Limb (tissue), 2 donors: ENCODE data around the gene ARHGAP1.
"Not testable (repeated sequence)": the region's sequence is repeated elsewhere in the genome, so short reads cannot be mapped to it uniquely, and the experiment has no call there.

ENCODE experiments used
- DNase-seq, 2 donors: peaks; one replicate each; pipeline ENCODE4 v3.0.0-alpha.2; 2016; ENCODE audit errors: extremely low spot score in 2 of 2

ARHGAP1 gene

DNA sequence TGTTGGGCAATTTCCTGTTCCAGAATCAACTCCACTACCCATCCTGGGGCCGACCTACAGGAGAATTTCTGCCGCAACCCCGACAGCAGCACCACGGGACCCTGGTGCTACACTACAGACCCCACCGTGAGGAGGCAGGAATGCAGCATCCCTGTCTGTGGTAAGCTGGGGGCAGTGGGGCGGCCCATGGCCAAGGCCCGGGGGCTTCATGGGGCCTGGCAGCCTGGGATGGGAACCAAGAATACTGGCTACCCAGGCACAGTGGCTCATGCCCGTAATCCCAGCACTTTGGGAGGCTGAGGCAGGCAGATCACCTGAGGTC is 22.9 kb upstream of the ARHGAP1 start:
- no peak for DNase-seq

DNA sequence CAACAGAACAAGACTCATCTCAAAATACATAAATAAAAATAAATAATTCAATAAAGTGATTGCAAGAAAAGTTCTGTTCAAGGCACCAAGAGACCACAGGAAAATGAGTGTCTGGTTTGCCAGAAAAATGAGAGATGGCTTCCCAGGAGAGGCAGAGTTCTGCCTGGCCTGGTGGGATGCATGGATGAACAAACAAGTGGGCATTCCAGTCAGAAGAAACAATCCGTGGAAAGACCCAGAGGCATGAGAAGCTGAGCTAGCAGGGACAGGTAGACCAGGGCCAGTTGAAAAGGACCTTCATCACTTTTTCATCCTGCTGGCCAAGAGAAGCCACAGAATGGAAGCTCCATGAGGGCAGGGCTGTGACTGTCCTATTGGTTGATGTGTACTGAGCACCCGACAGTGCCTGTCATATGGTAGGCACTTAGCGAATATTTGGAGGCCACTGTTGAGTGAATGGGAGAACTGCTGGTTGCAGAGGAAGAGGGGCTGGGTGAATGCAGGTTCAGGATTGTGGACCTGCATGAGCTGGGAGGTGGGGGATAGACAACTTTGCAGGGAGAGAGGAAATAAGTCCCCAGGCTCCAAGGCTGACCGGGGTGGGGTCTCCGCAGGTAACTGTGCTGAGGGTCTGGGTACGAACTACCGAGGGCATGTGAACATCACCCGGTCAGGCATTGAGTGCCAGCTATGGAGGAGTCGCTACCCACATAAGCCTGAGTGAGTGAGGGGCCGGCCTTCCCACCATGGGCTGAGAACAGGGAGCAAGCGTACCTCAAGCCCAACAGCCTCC is 22.3 kb upstream of the ARHGAP1 start:
- no peak for DNase-seq

DNA sequence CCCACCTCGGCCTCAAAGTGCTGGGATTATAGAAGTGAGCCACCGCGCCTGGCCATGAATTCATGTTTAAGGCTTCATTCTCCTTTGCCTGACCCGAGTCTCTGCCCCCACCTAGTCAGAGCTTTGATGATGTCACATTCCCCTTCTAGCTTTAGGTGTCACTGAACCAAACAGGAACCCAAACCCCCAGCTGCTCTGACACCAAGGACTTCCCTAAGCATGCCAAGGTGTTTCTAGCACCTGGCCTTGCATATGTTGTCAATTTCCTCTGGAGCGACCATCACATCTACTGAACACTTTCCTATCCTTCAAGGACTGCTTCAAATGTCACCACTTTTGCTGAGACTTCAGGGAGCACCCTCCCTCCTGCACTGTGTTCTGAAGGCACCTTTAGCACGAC is 20.9 kb upstream of the ARHGAP1 start:
- no peak for DNase-seq

DNA sequence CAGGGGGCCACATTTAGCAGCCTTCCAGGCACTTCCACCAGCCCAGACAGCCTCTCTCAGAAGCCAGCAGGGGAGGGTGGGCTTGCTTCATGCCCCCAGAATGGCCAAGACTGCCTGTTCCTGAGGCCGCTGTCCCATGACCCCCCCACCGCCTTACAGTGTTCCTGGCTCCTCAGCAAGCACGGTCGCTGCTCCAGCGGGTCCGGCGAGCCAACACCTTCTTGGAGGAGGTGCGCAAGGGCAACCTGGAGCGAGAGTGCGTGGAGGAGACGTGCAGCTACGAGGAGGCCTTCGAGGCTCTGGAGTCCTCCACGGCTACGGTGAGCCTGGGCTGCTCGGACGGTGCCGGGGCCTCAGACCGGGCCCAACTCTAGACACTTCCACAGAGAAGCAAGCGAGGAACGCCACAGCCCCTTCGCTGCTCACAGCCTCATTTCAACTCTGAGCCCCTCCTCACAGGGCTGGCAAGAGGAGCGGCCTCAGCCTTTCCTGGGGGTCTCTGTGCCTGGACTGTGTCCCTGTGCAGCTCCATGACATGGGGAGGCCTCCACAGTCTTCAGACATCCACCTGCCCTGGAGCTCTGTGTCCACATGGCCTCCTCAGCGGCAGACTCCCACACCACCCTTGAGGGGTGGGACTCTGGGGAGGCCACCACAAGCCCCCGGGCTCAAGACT is 19.3 kb upstream of the ARHGAP1 start:
- DNase-seq, result no peak

DNA sequence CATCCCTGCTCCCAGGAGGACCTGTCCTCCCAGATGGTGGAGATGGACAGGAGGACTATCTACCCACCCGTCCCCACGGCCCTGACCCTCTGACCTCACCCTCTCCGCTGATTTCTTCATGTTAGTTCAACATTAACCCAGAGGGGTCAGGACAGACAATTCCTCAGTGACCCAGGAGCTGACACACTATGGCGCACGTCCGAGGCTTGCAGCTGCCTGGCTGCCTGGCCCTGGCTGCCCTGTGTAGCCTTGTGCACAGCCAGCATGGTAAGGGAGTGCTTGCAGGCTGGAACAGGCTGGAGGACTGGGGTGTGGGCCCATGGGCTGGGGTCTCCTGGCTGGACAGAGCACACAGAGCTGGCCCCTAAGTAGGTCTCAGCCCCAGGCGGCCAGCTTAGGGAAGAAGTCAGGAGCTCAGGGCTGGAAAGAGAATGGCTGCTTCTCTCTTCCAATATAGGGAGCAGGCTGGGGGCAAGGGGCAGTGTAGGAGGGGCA is 18.7 kb upstream of the ARHGAP1 start, which contains the start of gene F2:
Gene F2 (plus strand): TSS at position 166 of the 495 bp plus-strand sequence. CDS start 23 bp downstream, at position 189.
- DNase-seq, result no peak

DNA sequence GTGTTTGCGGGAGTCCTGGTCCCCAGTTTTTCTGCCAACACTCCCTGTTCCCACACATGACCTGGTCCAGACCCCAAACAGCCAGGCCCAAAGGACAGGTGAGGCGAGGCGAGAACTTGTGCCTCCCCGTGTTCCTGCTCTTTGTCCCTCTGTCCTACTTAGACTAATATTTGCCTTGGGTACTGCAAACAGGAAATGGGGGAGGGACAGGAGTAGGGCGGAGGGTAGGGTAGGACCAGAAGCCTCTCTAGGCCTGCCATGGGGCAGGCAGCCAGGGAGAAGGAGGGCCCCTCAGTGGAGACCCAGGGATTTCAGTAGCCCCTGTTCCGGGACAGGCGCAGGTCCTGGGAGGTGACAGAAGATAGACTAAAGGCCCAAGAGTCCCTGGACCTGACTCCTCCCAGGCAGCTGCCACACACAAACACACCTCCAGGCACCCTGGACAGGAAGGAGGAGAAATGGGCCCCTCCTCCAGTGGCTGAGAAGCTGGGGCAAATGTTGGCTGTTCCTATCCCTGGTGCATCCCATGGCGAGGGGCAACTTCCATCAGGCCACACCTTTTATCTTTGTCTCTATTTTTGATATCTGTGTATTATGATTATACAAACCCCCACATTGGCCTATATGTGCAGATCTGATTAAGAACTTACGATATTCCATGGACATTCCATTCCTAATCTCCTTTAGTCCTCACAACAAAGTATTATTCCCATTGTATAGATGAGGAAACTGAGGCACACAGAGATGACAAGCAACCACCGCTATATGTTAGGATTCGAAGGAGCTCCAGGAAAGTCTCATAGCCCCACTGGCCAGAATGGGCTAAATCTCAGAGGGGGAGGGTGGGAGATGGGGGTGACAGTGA is 18.0 kb upstream of the ARHGAP1 start:
- DNase-seq, result no peak

DNA sequence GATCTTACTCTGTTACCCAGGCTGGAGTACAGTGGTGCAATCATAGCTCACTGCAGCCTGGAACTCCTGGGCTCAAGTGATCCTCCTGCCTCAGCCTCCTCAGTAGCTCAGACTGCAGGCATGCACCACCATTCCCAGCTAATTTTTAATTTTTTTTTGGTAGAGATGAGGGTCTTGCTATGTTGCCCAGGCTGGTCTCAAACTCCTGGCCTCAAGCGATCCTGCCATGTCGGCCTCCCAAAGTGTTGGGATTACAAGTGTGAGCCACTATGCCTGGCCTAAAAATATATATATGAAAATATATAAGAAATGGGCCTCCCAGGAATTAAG is 17.4 kb upstream of the ARHGAP1 start:
- DNase-seq, result not testable (repeated sequence)

DNA sequence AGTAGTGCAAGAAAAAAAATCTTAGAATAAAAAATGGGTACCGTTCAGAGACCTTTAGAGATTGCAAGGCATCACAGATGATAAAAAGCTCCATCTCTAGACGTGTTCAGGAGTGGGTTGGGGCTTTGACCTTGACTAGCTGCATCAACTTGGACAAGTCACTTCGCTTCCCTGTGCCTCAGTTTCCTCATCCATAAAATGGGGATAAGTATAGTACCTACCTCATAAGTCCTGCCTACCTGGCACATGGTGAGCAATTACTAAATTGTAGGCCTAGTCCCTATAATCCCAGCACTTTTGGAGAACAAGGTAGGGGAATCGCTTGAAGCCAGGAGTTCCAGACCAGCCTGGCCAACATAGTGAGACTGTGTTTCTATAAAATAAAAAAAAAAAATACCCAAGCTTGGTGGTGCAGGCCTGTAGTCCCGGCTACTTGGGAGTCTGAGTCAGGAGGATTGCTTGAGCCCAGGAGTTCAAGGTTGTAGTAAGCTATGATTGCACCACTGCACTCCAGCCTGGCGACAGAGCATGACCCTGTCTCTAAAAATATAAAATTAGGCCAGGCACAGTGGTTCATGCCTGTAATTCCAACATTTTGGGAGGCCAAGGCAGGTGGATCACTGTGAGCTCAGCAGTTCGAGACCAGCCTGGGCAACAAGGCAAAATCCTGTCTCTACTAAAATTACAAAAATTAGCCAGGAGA is 12.6 kb upstream of the ARHGAP1 start:
- no peak for DNase-seq

DNA sequence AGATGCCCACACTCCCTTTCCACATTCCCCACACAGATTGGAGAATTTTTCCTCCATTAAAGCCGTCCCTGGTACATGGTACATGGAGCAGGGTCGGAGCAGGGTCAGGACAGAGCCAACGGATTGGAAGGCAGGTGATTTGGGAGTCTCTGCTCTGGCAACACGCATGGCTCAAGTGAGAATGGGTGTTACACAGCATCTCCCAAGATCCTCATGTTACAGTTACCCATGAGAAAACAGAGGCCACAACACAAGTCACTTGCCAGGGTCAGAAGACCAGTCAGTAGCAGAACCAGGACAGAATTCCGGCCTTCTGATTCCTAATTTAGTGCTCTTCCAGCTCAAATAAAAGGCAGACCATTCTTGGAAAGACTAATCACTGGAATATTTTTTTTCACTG is 10.9 kb upstream of the ARHGAP1 start:
- DNase-seq, result no peak

DNA sequence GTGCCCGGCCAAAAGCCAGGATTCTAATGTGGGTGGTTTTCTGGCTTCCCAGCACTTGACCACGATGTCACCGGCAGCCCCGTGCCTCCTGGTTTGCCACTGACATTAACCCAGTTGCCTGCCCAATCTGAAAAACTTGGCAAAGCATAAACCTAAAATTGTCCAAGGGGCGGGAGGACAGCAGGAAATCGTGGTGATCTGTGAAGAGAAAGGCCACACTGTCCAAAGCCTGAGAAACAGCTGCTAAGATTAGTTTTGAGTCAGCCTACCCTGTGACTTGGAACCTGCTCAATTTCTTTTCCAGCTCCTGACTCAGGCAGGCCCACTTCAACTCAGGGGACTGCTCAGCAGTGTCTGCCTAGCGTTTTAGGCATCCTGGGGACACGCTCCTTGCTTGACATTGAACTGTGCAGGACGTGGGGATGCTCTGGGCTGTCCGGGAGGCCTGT is 10.4 kb upstream of the ARHGAP1 start:
- DNase-seq, result peak in 1 of 2 donors; percentile 16

DNA sequence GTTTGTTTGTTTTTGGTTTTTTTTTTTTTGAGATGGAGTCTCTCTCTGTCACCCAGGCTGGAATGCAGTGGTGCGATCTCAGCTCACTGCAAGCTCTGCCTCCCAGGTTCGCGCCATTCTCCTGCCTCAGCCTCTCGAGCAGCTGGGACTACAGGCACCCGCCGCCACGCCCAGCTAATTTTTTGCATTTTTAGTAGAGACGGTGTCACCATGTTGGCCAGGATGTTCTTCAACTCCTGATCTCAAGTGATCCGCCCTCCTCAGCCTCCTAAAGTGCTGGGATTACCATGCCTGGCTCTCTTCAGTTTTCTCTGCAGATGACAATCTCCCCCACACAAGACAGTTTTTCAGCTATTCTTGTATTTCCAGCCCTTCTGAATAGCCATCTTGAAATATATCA is 8.9 kb upstream of the ARHGAP1 start:
- not testable (repeated sequence) for DNase-seq

DNA sequence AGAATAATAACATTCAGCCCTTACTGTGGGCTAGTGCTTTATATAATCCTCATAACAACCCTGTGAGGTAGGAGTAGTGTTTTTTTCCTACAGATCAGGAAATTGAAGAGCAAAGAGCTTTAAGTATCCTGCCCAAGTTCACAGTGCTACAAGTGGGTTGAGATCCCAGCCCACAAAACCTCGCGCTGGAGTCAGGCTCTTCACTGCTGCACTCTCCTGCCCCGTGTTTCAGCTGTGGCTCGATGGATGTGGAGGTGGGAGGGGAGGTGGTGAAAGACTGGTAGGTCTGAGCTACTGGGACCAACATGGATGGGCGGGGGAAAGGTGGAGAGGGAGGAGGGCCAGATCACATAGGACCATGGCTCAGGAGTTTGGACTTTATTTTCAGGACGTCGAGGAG is 6.5 kb upstream of the ARHGAP1 start:
- DNase-seq, result no peak

DNA sequence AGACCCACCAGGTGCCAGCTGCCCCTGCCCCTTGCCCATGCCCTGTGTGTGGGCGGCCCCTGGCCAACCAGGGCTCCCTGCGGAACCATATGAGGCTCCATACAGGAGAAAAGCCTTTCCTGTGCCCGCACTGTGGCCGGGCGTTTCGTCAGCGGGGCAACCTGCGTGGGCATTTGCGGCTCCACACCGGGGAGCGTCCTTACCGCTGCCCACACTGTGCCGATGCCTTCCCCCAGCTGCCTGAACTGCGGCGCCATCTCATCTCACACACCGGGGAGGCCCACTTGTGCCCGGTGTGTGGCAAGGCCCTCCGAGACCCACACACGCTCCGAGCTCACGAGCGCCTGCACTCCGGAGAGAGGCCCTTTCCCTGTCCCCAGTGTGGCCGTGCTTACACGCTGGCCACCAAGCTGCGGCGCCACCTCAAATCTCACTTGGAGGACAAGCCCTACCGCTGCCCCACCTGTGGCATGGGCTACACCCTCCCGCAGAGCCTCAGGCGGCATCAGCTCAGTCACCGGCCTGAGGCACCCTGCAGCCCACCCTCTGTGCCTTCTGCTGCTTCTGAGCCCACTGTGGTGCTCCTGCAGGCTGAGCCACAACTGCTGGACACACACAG is 4.8 kb upstream of the ARHGAP1 start:
- no peak for DNase-seq

DNA sequence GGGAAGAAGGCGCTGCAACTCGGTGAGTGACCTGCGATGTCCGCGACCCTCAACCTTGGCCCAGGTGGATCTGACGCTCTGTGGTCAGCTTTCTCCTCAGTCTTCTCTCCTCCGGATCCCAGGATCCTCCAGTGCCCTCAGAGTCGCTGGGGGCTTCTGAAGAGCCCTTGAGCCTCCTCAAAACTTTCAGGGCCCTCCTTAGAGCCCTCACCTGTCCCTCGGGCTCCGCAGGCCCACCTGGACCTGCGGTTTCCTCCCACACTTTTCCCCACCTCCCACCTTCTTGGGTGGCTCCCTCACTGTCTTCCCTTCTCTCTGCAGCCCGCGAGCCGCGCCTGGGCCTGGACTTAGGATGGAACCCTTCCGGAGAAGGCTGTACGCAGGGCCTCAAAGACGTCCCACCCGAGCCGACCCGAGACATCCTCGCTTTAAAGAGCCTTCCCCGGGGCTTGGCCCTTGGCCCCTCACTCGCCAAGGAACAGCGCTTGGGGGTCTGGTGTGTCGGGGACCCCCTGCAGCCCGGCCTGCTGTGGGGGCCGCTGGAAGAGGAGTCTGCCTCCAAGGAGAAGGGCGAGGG is 747 bp upstream of the ARHGAP1 start:
- DNase-seq, result no peak

DNA sequence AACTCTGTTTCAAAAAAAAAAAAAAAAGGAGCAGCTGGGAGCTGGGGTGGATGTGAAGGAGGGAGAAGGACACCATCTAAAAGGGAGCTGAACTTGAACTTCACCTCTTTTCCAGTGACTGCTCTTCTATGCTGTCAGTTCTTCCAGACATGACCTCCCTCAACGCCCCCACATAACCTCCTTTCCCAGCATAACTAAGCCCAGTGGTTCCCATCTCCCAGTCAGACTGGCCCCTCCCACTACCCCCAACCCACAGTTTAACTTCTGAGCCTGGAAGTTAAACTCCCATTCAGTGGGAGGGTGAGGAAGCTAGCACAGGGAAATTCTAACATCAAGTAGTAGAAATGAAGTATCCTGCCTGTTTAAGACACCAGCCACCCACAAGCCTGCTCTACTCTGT is 1.8 kb downstream of the ARHGAP1 start:
- DNase-seq, result no peak

DNA sequence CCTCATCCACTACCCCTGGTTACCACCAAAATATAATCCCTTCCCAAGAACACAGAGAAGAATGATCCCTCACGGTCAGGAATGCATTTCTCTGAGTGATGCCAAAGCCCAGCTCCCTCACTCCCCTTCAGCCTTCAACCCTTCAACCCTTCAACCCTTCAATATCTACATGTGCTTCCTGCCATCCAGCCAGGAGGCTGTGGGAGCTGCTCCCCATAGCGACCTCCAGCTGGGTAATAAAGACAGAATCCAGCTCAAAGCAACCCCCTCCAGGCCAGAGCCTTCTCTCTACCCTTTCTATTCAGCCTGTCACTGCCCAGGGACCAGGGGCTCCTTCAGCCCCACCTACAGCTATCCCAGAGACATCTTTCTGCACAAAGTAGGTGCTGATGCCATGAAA is 2.7 kb downstream of the ARHGAP1 start:
- DNase-seq, result no peak

DNA sequence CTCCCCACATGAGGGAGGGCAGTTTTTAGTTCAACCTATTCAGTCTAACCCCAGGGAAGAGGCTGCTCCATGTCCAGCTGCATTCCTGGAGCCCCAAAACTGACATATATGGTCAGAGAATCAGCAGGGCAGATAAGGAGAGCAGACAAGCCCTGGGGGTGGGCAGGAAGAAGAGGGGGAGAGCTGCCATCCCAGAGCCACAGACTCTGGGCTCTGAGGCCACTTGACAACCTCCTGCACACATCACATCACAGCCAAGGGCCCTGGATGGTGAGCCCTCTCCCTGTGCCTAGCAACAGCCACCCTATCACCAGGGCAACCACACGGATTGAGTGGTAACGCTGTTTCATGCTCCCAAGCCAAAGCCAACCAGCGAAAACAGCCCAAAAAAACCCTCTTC is 3.1 kb downstream of the ARHGAP1 start:
- DNase-seq, result no peak

DNA sequence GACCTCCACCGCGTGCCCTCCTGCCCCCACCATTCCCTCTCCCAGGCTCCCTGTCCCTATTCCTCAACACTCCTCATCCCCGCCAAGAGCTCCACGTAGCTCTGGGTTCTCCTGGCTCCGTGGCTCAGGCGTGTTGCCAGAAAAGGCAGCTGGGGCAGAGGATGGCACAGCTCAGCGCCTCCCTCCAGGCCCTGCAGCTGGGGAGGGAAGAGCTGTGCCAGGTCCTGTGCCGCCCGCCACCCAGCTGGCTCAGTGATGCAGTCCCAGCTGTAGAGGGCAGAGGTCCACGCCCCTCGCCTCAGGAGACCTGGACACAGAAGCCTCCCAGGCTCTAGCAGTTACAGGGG is 4.2 kb downstream of the ARHGAP1 start:
- DNase-seq, result peak in 1 of 2 donors; percentile 13

DNA sequence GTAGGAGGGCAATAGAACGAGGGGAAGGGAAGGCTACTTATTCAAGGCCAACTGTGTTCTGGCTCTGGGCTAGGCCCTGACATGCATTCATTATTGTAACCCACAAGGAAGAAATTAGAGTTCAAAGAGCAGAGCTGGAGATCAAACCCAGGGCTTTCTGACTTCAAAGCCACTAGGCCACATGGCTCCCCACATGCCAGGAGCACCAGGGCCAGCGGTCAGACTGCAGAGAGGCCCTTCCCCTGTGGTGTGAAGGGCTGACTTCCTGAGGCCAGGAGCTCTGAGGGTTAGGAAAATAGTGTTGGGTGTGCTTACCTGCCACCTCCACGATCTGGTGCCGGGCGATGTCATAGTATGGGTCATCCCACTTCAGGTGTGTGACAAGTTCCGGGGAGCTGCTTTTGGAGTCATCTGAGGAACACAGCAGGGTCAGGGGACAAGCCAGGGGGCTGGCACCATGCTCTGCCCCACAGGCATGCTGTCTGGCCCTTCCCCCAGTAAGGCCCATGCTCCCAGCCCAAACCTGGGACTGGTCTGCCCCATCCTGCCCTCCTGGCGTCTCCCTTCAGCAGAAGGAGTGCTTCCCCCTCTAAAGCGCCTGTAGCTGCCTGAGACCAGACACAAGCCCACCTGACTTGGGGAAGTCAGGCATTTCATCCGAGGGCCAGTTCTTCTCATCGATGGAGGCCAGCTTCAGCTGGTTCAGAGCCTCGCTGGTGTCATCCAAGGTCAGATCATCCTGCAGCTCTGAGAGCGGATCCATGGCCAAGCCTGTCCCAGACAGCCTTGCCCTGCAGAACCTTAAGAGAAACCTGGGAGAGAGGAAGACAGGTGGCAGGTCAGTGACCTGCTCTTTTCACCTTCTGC is 4.8 kb downstream of the ARHGAP1 start:
- DNase-seq, result no peak

DNA sequence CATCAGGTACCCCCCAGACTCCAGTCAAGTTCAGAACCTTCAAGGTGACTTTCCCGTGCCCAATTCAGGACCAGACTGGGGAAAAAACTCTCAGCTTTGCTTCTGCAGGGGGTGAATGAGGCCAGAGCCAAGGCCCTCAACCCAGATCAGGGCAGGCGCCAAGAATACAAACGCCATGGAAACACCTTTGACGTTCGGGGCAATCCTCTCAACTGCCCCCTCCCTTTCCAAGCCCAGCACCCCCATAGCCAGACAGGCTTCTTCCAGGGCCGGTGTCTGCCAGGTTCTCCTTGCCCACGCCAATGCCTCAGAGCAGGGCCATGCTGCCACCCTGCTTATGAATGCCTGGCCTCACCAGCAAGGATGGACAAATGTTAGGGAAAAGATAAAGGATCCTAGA is 5.8 kb downstream of the ARHGAP1 start:
- DNase-seq, result no peak
